H1 (cell line): ENCODE measurements around the gene LAMB1. TPM values are rescaled to one million over a fixed set of nuclear protein-coding genes. Genes with fewer than 3 reads are reported as not detected.

Experiments
- CTCF ChIA-PET: fragments of 300-600 bp; sonication (Branson Sonifier 250); formaldehyde crosslinking; loops from one replicate; lab custom pipeline; 2021; ENCODE audit not compliant: partially characterized antibody; lab: Charles Lee
- POLR2A ChIA-PET: fragments of 300-600 bp; sonication (Branson Sonifier 250); formaldehyde crosslinking; loops from one replicate; lab custom pipeline; 2021; ENCODE audit warnings: inconsistent platforms; ENCODE audit not compliant: partially characterized antibody; lab: Charles Lee
- DNase-seq, 2 experiments: peaks; one replicate each; pipeline versions ENCODE4 v3.0.0 to v3.0.0-alpha.2; 2010 to 2022; ENCODE audit warnings: low spot score in 2 of 2, low read depth in 1 of 2, mixed read lengths in 1 of 2
- FAIRE-seq: peaks from 2 replicates; lab custom pipeline; 2011; peaks lifted over from hg19 to GRCh38; lab: Jason Lieb, UNC
- H2AFZ ChIP-seq: 2 replicates; pipeline ENCODE4 v1.8.1; 2012; ENCODE audit warnings: low read length, inconsistent platforms
- H2AK5ac ChIP-seq: 2 replicates; pipeline ENCODE4 v1.6.1; 2013; ENCODE audit warnings: low read depth, low read length
- H2BK120ac ChIP-seq: replicated peaks from 2 replicates; pipeline ENCODE3; 2013; ENCODE audit warnings: low read depth, low read length, inconsistent platforms
- H2BK12ac ChIP-seq: 2 replicates; pipeline ENCODE4 v1.6.1; 2013; ENCODE audit warnings: low read depth, low read length
- H2BK15ac ChIP-seq: 2 replicates; pipeline ENCODE4 v1.6.1; 2013; ENCODE audit warnings: low read length
- H2BK20ac ChIP-seq: 2 replicates; pipeline ENCODE4 v1.6.1; 2013; ENCODE audit warnings: low read length
- H2BK5ac ChIP-seq: 2 replicates; pipeline ENCODE4 v1.6.1; 2013; ENCODE audit warnings: low read depth, low read length
- H3K14ac ChIP-seq: 2 replicates; pipeline ENCODE4 v1.6.1; 2013; ENCODE audit warnings: inconsistent platforms; ENCODE audit not compliant: insufficient read length
- H3K18ac ChIP-seq: 2 replicates; pipeline ENCODE4 v1.6.1; 2013; ENCODE audit warnings: low read length; ENCODE audit errors: extremely low read depth
- H3K23ac ChIP-seq: 2 replicates; pipeline ENCODE4 v1.6.1; 2013; ENCODE audit warnings: inconsistent platforms; ENCODE audit not compliant: insufficient read length
- H3K23me2 ChIP-seq: 2 replicates; pipeline ENCODE4 v1.6.1; 2013; ENCODE audit warnings: low read depth, low read length
- H3K27ac ChIP-seq: 2 replicates; pipeline ENCODE4 v1.6.1; 2011; ENCODE audit warnings: low read depth, low read length, inconsistent platforms
- H3K27me3 ChIP-seq, 4 experiments: replicated peaks in 1 of 4; 1 replicate in 1 of 4; 2 replicates in 3 of 4; pipeline versions ENCODE4 v1.6.1 to v1.8.1; 2011 to 2013; ENCODE audit warnings: low read length in 3 of 4, mild to moderate bottlenecking in 3 of 4, inconsistent platforms in 2 of 4, mixed read lengths in 2 of 4, moderate library complexity in 1 of 4; ENCODE audit not compliant: control insufficient read depth in 3 of 4, insufficient read depth in 3 of 4; ENCODE audit errors: extremely low read depth in 1 of 4
- H3K36me3 ChIP-seq, 4 experiments: 2 replicates each; pipeline versions ENCODE4 v1.6.1 to v1.8.1; 2011 to 2013; ENCODE audit warnings: mild to moderate bottlenecking in 4 of 4, low read length in 3 of 4, moderate library complexity in 2 of 4, control low read depth in 1 of 4, inconsistent platforms in 1 of 4; ENCODE audit not compliant: insufficient read depth in 4 of 4, control insufficient read depth in 2 of 4
- H3K4ac ChIP-seq: replicated peaks from 2 replicates; pipeline ENCODE3; 2013; ENCODE audit warnings: low read length, low read depth, mixed read lengths, inconsistent platforms; ENCODE audit not compliant: insufficient read length
- H3K4me1 ChIP-seq, 4 experiments: replicated peaks in 1 of 4; 1 replicate in 1 of 4; 2 replicates in 3 of 4; pipeline versions ENCODE4 v1.6.1 to v1.8.1; 2011 to 2013; ENCODE audit warnings: low read length in 3 of 4, inconsistent platforms in 2 of 4, mixed read lengths in 1 of 4; ENCODE audit not compliant: insufficient read depth in 4 of 4, control insufficient read depth in 3 of 4
- H3K4me2 ChIP-seq, 2 experiments: 2 replicates each; pipeline versions ENCODE4 v1.6.1 to v1.8.1; 2011 to 2013; ENCODE audit warnings: low read depth in 2 of 2, low read length in 2 of 2, control low read depth in 1 of 2, inconsistent platforms in 1 of 2, mild to moderate bottlenecking in 1 of 2; ENCODE audit not compliant: insufficient read depth in 1 of 2
- H3K4me3 ChIP-seq, 4 experiments: fragments of 200-600, 300-600 bp in 1 of 4; sonication (generic), shearing (Covaris generic), sonication (Bioruptor Twin) in 1 of 4; 2 replicates each; pipeline versions ENCODE4 v1.5.1 to v1.8.1; 2011 to 2016; ENCODE audit warnings: low read length in 4 of 4, low read depth in 3 of 4, control low read depth in 2 of 4, inconsistent platforms in 2 of 4, mild to moderate bottlenecking in 2 of 4, mixed read lengths in 1 of 4, moderate library complexity in 1 of 4; ENCODE audit not compliant: insufficient read depth in 2 of 4; ENCODE audit errors: extremely low read depth in 1 of 4
- H3K56ac ChIP-seq: replicated peaks from 2 replicates; pipeline ENCODE3; 2013; ENCODE audit warnings: low read depth, mild to moderate bottlenecking, mixed read lengths, low read length, inconsistent platforms; ENCODE audit not compliant: insufficient read length
- H3K79me1 ChIP-seq: 2 replicates; pipeline ENCODE4 v1.6.1; 2013; ENCODE audit warnings: low read depth, low read length, control low read depth
- H3K79me2 ChIP-seq, 2 experiments: 2 replicates each; pipeline versions ENCODE4 v1.6.1 to v1.8.1; 2012 to 2013; ENCODE audit warnings: low read length in 2 of 2, mild to moderate bottlenecking in 2 of 2, inconsistent platforms in 1 of 2; ENCODE audit not compliant: insufficient read depth in 2 of 2, control insufficient read depth in 1 of 2
- H3K9ac ChIP-seq, 4 experiments: replicated peaks in 1 of 4; 1 replicate in 1 of 4; 2 replicates in 3 of 4; pipeline versions ENCODE4 v1.6.1 to v1.8.1; 2011 to 2013; ENCODE audit warnings: low read depth in 3 of 4, low read length in 3 of 4, control low read depth in 2 of 4, mild to moderate bottlenecking in 2 of 4, moderate library complexity in 2 of 4, inconsistent platforms in 1 of 4; ENCODE audit errors: extremely low read depth in 1 of 4
- H3K9me3 ChIP-seq, 2 experiments: 2 replicates each; pipeline versions ENCODE4 v1.6.1 to v1.8.1; 2012 to 2013; ENCODE audit warnings: mild to moderate bottlenecking in 2 of 2, moderate library complexity in 2 of 2, control low read depth in 1 of 2, inconsistent platforms in 1 of 2, low read depth in 1 of 2, low read length in 1 of 2, mixed read lengths in 1 of 2; ENCODE audit not compliant: insufficient read depth in 2 of 2
- H4K20me1 ChIP-seq, 2 experiments: replicated peaks in 1 of 2; 2 replicates each; pipeline versions ENCODE3 to v1.8.1; 2011 to 2013; ENCODE audit warnings: inconsistent platforms in 2 of 2, low read length in 2 of 2, mild to moderate bottlenecking in 1 of 2; ENCODE audit not compliant: insufficient read depth in 2 of 2, control insufficient read depth in 1 of 2
- H4K5ac ChIP-seq: 2 replicates; pipeline ENCODE4 v1.6.1; 2013; ENCODE audit warnings: low read length, low read depth, mixed read lengths, inconsistent platforms; ENCODE audit not compliant: insufficient read length
- H4K8ac ChIP-seq: 2 replicates; pipeline ENCODE4 v1.8.0; 2013; ENCODE audit warnings: mild to moderate bottlenecking, moderate library complexity, low read length, inconsistent platforms; ENCODE audit not compliant: insufficient read depth; ENCODE audit errors: extremely low read depth
- H4K91ac ChIP-seq: replicated peaks from 2 replicates; pipeline ENCODE3; 2013; ENCODE audit warnings: low read length, mixed read lengths, inconsistent platforms; ENCODE audit not compliant: insufficient read length
- BCL11A ChIP-seq, 2 experiments: IDR thresholded peaks; one replicate each; pipeline ENCODE4 v1.6.1; 2011; ENCODE audit warnings: low read depth in 2 of 2, low read length in 2 of 2, mild to moderate bottlenecking in 2 of 2
- BRCA1 ChIP-seq: IDR thresholded peaks from 2 replicates; pipeline ENCODE4 v1.6.1; 2012; ENCODE audit warnings: low read depth, low read length, improper control_type of control experiment
- HDAC6 ChIP-seq: IDR thresholded peaks from one replicate; pipeline ENCODE4 v1.7.1; 2012; ENCODE audit warnings: low read depth, mild to moderate bottlenecking, inconsistent platforms, low read length, moderate library complexity
- JUND ChIP-seq: IDR thresholded peaks from 2 replicates; pipeline ENCODE4 v1.6.1; 2011; ENCODE audit warnings: mild to moderate bottlenecking, improper control_type of control experiment, low read length
- KDM4A ChIP-seq: IDR thresholded peaks from one replicate; pipeline ENCODE4 v1.7.1; 2012; ENCODE audit warnings: low read depth, mild to moderate bottlenecking, moderate library complexity, low read length, inconsistent platforms; ENCODE audit not compliant: severe bottlenecking
- KDM5A ChIP-seq: fragments of 200-600 bp; IDR thresholded peaks from 2 replicates; pipeline ENCODE4 v1.7.1; 2012; ENCODE audit warnings: mild to moderate bottlenecking, low read length, inconsistent platforms, mixed read lengths
- MAFK ChIP-seq: IDR thresholded peaks from 2 replicates; pipeline ENCODE4 v1.6.1; 2012; ENCODE audit warnings: low read depth, mild to moderate bottlenecking, improper control_type of control experiment, low read length
- NANOG ChIP-seq: IDR thresholded peaks from 2 replicates; pipeline ENCODE4 v1.6.1; 2011; ENCODE audit warnings: low read length, low read depth, mild to moderate bottlenecking, inconsistent platforms; ENCODE audit not compliant: insufficient read depth, poor library complexity, severe bottlenecking
- NRF1 ChIP-seq: IDR thresholded peaks from 2 replicates; pipeline ENCODE4 v1.6.1; 2011; ENCODE audit warnings: mild to moderate bottlenecking, low read depth, low read length, improper control_type of control experiment
- POLR2A ChIP-seq, 2 experiments: IDR thresholded peaks; 1 replicate in 1 of 2; 2 replicates in 1 of 2; pipeline ENCODE4 v1.6.1; 2011; ENCODE audit warnings: low read depth in 2 of 2, low read length in 2 of 2, mild to moderate bottlenecking in 2 of 2; ENCODE audit errors: control extremely low read depth in 1 of 2
- POLR2AphosphoS5 ChIP-seq: IDR thresholded peaks from 2 replicates; pipeline ENCODE4 v1.6.1; 2011; ENCODE audit warnings: low read depth, low read length
- SP4 ChIP-seq: IDR thresholded peaks from 2 replicates; pipeline ENCODE4 v1.6.1; 2012; ENCODE audit warnings: low read length, inconsistent platforms
- TBP ChIP-seq: IDR thresholded peaks from 2 replicates; pipeline ENCODE4 v1.6.1; 2011; ENCODE audit warnings: low read depth, low read length, improper control_type of control experiment
- TCF12 ChIP-seq: IDR thresholded peaks from 2 replicates; pipeline ENCODE4 v1.6.1; 2011; ENCODE audit warnings: low read depth, mild to moderate bottlenecking, low read length
- TEAD4 ChIP-seq: IDR thresholded peaks from 2 replicates; pipeline ENCODE4 v1.6.1; 2012; ENCODE audit warnings: low read depth, low read length, inconsistent platforms, mixed read lengths
- WGBS, 2 experiments: shearing (Covaris generic) in 1 of 2; methylation state at CpG; one replicate each; pipeline versions ENCODE4 v1.1.6 to v1.1.7; 2013 to 2015; ENCODE audit warnings: low lambda C conversion rate in 2 of 2, mixed read lengths in 2 of 2, inconsistent platforms in 1 of 2, low coverage in 1 of 2, missing lambda C conversion rate in 1 of 2; ENCODE audit not compliant: insufficient replicate concordance in 2 of 2, insufficient coverage in 1 of 2, insufficient read length in 1 of 2; ENCODE audit errors: extremely low coverage in 1 of 2, missing lambda C conversion rate in 1 of 2; 5-methylcytosine and 5-hydroxymethylcytosine counted together
- polyA plus RNA-seq, 7 experiments: library from polyadenylated mRNA; depleted of rRNA in 3 of 7; stranded (reverse) in 5 of 7; unstranded in 2 of 7; fragments of >200 nt in 5 of 7; fragments of 200-250 nt in 2 of 7; gene quantifications; 1 replicate in 5 of 7; 2 replicates in 1 of 7; 4 replicates in 1 of 7; pipeline versions ENCODE4 v1.2.1 to v1.2.3, GENCODE V29; 2011 to 2013; ENCODE audit warnings: missing spikeins in 2 of 7, mixed read lengths in 2 of 7
- total RNA-seq: library from RNA; stranded (reverse); fragmentation: NEBNext Ultra II Directional; extraction: Animal tissue kit (Norgen Biotek cat#: 25700); gene quantifications from 2 replicates; pipeline ENCODE4 v1.2.1, GENCODE V29; 2021

Gene LAMB1
- total and polyA plus RNA-seq, 2 of the 8 experiments (the other 6 are each of a cell fraction or from before 2014, with no cell fraction given) = 31.9 to 38.5 TPM

- H4K91ac ChIP-seq = no peak overlapping the region
- no peaks in the 10 kb centered on the region for H3K79me2 ChIP-seq
- no peak for FAIRE-seq
- no peaks in the 10 kb centered on the region for H3K79me1 ChIP-seq
- no peak overlapping the region for H3K4ac ChIP-seq
- no peak overlapping the region for H2AFZ ChIP-seq
- peak overlapping the region; percentile 48 for H4K5ac ChIP-seq
- peaks cover 0 to 6% (median 2%) of the 10 kb centered on the region in 4 experiments; a peak in 3 of 7 replicates for H3K4me1 ChIP-seq
- no peak overlapping the region for H3K4me2 ChIP-seq
- H3K36me3 ChIP-seq = no peaks in the 10 kb centered on the region
- POLR2A ChIA-PET = interaction anchor here (1.4 to 1.5 kb wide), 2 partner anchors 16 to 31 kb away, joined by 3 to 6 read pairs; partner anchors contain the start of gene LAMB1
- H3K14ac ChIP-seq = no peak overlapping the region
- H3K4me3 ChIP-seq = peak overlapping the region in 1 of 4 experiments; percentile 2; a peak in 1 of 8 replicates
- no peak overlapping the region for H3K23ac ChIP-seq
- no peaks in the 10 kb centered on the region for H3K9me3 ChIP-seq
- no peak overlapping the region for H2BK5ac ChIP-seq
- no peak overlapping the region for H4K8ac ChIP-seq
- H2BK120ac ChIP-seq = no peak overlapping the region
- DNase-seq = no peak
- no peak overlapping the region for H3K27ac ChIP-seq
- no peaks in the 10 kb centered on the region for H3K27me3 ChIP-seq
- CTCF ChIA-PET = interaction anchor here (0.6 to 9.1 kb wide), 17 partner anchors 8 to 155 kb away, joined by 3 to 86 read pairs (median 3); no protein-coding TSS in a partner anchor
- H2AK5ac ChIP-seq = no peak overlapping the region
- no peak overlapping the region for H2BK15ac ChIP-seq
- H3K9ac ChIP-seq = no peak overlapping the region
- H3K56ac ChIP-seq = no peak overlapping the region
- H2BK20ac ChIP-seq = no peak overlapping the region
- no peak overlapping the region for H3K18ac ChIP-seq
- 90% methylated on average over 5 of the region's 5 CpGs; no CpG with 5 or more reads in 1 of the 2 experiments for WGBS, 2 experiments
- H2BK12ac ChIP-seq = no peak overlapping the region; the same call in 1 of the 2 replicates
- H4K20me1 ChIP-seq = no peaks in the 10 kb centered on the region
- no peaks in the 10 kb centered on the region for H3K23me2 ChIP-seq
- no peak for TF ChIP-seq BRCA1
- TF ChIP-seq BCL11A (IDR thresholded peaks at IDR 0.05; ENCODE audit: low read depth in 2 of 2, low read length in 2 of 2) = no peak
- no peak for TF ChIP-seq NRF1
- TF ChIP-seq MAFK = no peak
- no peak for TF ChIP-seq TEAD4
- TF ChIP-seq HDAC6 = no peak
- no peak for TF ChIP-seq KDM5A
- TF ChIP-seq TBP = no peak
- no peak for TF ChIP-seq TCF12
- TF ChIP-seq KDM4A = no peak
- no peak for TF ChIP-seq POLR2A (IDR thresholded peaks at IDR 0.05; ENCODE audit: control extremely low read depth in 1 of 2, low read depth in 2 of 2, low read length in 2 of 2)
- no peak for TF ChIP-seq POLR2AphosphoS5
- no peak for TF ChIP-seq NANOG
- TF ChIP-seq SP4 = no peak
- no peak for TF ChIP-seq JUND
These were observed 31.0 kb upstream of the LAMB1 start for GRCh38 chr7:108033776-108034497.
